Activated CD4-positive, alpha-beta T cell treated with anti-CD3 and anti-CD28 coated beads for 4 hours (primary cell): ENCODE measurements around the gene MBTPS1.
"Not testable (repeated sequence)": the region's sequence is repeated elsewhere in the genome, so short reads cannot be mapped to it uniquely, and the experiment has no call there.

Experiments used
- DNase-seq, 2 donors: peaks; one replicate each; pipeline ENCODE4 v3.0.0-alpha.2; 2020

MBTPS1 gene

DNA sequence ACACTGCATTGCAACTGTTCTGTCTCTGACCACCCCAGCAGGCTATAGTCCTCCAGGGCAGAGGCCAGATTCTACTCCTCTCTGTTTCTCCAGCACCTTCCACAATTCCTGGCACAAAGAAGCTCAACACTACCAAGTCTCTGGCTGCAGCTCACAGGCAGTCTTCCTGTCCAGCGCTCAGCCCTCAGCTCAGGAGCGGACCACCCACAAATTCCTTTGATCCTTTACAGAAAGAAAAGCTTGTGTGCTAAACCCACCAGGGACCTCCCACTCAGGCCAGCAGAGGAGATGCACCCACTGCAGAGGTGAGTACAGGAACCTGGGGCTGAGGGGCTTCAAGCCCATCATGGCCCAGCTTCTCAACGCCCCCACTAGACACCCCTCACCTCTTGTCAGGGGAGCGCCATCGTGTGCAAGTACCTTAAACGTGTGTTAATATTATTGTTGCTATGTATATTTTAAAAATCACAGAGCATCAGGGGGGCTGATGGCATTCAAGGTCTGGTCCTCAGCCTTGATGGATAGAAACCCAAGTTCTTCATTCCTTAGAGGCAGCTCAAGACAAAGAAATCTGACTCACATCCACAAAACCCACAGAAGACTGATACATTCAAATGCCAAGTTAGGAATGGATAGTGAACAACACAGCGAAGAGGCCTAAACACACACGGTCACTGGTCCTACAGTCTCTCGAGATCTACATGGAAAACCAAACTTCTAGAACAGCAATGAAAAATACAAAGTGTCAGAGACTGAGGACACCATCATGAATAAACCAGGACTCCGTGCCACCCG is 19.8 kb upstream of the MBTPS1 start:
- no peak for DNase-seq

DNA sequence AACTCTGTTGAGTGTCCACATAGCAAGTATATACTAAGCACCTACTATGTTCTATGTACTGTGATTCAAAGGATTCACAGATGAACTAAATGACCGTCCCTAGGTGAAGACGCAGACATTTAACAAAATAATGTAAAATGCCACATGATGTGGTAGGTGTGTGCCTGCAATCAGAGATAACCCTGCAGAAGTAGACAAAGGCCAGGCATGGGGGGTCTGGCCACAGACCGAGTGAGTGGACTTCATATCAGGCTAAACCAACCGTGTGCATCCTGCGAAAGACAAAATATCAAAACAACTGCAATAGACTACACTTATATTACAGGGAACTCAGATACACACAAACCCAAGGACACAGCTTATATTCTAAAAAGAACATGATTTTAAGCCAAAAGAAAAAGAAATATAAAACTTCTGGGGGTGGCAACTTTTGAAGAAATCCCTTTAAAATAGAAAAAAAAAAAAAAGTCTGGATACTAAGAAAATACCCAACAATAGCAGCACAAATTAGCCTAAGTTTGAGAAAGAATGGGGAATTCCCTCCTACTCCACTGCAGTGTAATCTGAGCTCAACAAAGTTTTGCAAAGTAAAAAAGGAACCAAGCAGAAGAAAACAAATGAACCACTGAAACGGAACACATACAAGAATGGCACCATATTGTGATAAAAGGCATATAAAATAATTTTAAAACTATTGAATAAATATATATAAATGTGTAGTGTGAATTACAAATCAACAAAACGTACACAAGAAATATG is 16.0 kb upstream of the MBTPS1 start:
- no peak for DNase-seq

DNA sequence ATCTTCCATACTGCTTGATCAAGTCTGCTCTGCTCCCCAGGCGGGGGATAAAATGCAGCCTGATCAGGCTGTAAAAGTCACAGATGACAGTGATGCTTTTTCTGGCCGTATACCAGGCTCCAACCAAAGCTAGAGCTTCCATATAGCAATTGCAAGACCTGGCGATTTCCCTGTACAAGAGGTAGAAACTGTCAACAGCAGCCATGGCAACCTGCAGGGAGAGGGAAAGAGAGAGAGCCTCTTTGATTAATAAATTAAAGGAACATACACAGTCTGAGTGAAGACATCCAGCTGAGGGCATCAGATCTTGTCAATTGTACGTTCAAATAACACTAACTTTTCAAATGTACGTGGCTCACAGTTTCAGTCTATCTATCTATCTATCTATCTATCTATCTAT is 14.4 kb upstream of the MBTPS1 start:
- no peak for DNase-seq

GRCh38 chr16:84124257-84125073 is 7.7 kb upstream of the MBTPS1 start:
- DNase-seq, result no peak

- no peak for DNase-seq
Observed at GRCh38 chr16:84121007-84121406, 4.3 kb upstream of the MBTPS1 start.

DNA sequence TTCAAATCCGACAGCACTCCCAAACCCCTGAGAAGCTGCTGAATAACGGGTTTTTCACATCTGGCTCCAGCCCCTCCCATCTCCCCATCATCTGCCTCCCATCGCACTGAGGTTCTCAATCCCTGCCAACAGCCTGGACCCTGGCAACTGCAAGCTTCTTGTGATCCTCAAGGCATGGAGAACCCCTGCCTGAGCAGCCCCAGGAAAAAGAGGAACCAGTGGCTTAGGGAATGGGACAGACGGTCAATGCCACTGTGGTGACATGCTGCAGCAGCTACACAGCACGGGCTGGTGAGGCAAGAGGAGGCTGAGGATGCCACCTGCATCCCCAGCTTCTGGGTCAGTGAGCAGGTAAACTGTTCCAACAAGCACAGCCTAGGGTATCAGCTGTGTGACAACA is 3.3 kb upstream of the MBTPS1 start:
- DNase-seq, result no peak

- no peak for DNase-seq
Observed at GRCh38 chr16:84119368-84119767, 2.6 kb upstream of the MBTPS1 start.

DNA sequence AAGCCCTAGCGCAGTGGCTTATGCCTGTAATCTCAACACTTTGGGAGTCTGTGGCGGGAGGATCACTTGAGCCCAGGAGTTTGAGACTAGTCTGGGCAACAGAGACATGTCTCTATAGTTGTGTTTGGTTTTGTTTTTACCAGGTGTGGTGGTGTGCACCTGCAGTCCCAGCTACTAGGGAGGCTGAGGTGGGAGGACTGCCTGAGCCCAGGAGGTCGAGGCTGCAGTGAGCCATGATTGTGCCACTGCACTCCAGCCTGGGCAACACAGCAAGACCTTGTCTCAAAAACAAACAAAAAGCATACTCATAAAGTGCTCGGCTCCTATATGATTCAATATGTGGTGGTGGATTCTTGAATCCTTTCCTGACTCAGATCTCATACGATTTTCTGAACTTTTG is 1.6 kb upstream of the MBTPS1 start:
- DNase-seq, result not testable (repeated sequence)

GRCh38 chr16:84117494-84117843 is 727 bp upstream of the MBTPS1 start:
- peak; percentile 26 to 42 for DNase-seq

DNA sequence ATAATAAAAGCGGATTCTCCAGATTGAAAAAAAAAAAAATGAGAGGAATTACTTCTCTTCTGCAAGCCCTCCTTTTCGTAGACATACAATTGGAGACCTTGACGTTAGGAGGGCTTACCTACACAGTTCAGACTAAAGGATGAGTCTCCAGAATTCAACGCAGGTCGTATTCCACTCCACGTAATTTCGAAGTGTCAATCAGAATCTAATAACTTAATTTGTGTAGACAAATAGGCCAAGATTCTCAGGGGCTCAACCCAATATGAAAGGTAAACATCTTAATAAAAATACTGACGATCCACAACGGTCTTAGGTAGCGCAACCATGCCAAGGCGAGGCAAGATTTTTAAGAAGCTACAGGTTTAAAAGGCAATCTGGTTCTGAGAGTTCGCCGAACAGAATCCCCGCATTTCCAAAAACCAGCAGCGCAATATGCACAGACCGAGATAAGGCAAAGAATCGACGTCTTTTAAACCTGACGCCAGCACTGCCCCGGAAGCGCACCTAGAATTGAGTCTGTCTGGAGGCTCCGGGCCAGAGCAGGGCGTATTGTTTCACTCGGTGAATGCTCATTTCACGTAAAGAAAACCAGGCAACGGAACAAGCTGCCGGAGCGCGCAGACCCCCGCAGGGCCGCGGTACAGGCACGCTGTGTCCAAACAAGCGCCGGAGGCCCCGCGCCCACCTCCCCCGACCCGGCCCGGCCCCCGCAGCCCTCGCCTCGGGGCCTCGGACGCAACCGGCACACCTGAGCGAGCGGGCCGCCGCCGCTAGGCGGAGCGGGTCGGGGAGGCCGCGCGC is 623 bp downstream of the MBTPS1 start:
- peak in 1 of 2 donors; percentile 49 for DNase-seq

GRCh38 chr16:84111949-84112348 is 4.8 kb downstream of the MBTPS1 start:
- DNase-seq, result peak; percentile 14 to 22

- no peak for DNase-seq
Observed at GRCh38 chr16:84111525-84111924, 5.2 kb downstream of the MBTPS1 start.

GRCh38 chr16:84110527-84110926 is 6.2 kb downstream of the MBTPS1 start:
- DNase-seq, result no peak

- DNase-seq, result no peak
Observed at GRCh38 chr16:84109598-84110335, 7.0 kb downstream of the MBTPS1 start.

DNA sequence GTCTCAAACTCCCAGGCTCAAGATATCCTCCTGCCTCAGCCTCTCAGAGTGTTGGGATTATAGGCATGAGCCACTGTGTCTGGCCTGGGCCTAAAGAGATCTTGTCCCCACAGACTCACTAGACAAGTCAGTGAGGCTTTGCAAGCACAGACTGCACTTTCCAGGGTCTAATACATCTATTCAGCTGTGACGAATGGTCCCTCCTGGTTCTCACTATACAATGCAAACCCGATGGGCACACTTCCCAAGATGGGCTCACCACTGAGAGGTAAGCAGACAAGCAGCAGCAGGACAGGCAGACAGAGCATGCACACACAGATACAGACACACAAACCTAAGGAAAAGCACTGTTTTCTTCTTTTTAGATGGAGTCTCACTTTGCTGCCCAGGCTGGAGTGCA is 8.8 kb downstream of the MBTPS1 start:
- DNase-seq, result no peak

GRCh38 chr16:84105948-84106740 is 10.6 kb downstream of the MBTPS1 start:
- DNase-seq, result no peak

DNA sequence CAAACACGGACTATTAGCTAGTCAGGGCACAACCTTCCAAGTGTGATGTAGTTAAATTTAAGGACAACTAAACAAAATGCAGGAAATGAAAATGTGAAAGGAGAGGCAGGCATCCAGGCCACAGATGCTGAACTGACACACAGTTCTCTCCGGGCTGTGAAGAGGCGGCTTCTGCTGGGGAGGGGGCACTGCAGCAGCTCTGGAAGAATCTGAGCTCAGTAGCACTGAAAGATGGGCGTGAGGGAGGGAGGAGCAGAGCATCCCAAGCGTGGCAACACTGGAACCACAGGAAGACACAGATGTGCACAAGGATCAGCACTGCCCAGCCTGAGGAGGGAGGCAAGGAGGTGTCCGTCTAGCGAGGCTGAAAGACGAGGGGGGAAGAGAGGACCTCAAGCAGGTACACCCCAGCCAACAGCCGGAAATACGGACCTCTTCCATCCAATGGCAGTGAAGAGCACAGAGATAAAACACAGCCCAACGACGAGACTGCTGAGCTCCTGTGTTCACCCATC is 11.4 kb downstream of the MBTPS1 start:
- DNase-seq, result no peak

- no peak for DNase-seq
Observed at GRCh38 chr16:84104231-84104630, 12.5 kb downstream of the MBTPS1 start.

GRCh38 chr16:84103678-84104077 is 13.1 kb downstream of the MBTPS1 start:
- no peak for DNase-seq

- no peak for DNase-seq
Observed at GRCh38 chr16:84098939-84099338, 17.8 kb downstream of the MBTPS1 start.

DNA sequence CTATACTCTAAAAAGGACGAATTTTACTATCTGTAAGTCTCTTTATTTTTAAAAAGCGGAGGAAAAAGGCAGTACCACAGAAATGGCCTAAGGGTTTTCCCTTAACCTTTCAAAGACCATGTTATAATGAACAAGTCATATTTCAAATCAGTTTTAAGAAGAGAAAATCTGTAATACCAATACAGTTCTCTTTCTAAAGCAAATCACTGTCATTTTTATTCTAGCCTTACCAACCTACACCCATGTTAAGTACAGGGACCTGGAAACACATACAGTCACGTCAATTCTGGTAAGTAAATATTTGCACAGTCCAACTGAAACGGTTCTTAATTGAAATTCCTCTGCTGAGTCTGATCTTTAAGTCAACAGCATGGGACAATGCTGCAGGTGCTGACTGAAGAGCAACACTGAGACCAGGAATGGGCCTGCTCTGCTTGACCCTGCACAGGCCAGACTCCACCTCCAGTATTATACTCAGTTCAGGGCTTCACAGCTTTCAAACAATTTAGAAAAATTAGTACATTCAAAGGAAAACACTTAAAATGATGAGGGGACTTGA is 20.2 kb downstream of the MBTPS1 start:
- no peak for DNase-seq
